Ovary (tissue), 9 donors: ENCODE measurements around the gene PTPN14. TPM values are rescaled to one million over a fixed set of nuclear protein-coding genes. Genes with fewer than 3 reads are reported as not detected.

Experiments used
- DNase-seq, 5 donors: peaks; one replicate each; pipeline ENCODE4 v3.0.0-alpha.2; 2019 to 2020
- H3K27ac ChIP-seq, 2 donors: fragments of 200-600 bp; one replicate each; pipeline versions ENCODE4 v1.5.1 to v1.8.0; 2019 to 2022
- H3K27me3 ChIP-seq: fragments of 200-600 bp; one replicate; pipeline ENCODE4 v1.8.0; 2022
- H3K36me3 ChIP-seq: fragments of 200-600 bp; sonication (generic); one replicate; pipeline ENCODE4 v1.5.1; 2019
- H3K4me1 ChIP-seq: one replicate; pipeline ENCODE4 v1.8.1; 2013; ENCODE audit warnings: mild to moderate bottlenecking, moderate library complexity; ENCODE audit not compliant: insufficient read depth
- H3K4me3 ChIP-seq: fragments of 200-600 bp; sonication (generic); one replicate; pipeline ENCODE4 v1.5.1; 2017
- H3K9me3 ChIP-seq, 2 donors: fragments of 200-600 bp in 1 of 2; sonication (generic) in 1 of 2; one replicate each; pipeline versions ENCODE4 v1.5.1 to v1.8.1; 2013 to 2019; ENCODE audit warnings: mild to moderate bottlenecking in 1 of 2, moderate library complexity in 1 of 2
- EP300 ChIP-seq: sonication (generic); formaldehyde crosslinking; IDR thresholded peaks from one replicate; pipeline ENCODE4 v1.6.1; 2017; ENCODE audit warnings: antibody characterized with exemption
- POLR2A ChIP-seq: fragments of 450-650 bp; IDR thresholded peaks from one replicate; pipeline ENCODE4 v1.6.1; 2017; ENCODE audit warnings: antibody characterized with exemption, mild to moderate bottlenecking, moderate library complexity
- WGBS, 3 donors: extraction: QIAGEN DNeasy Blood & Tissue Kit in 1 of 3; methylation state at CpG; one replicate each; pipeline versions ENCODE4 v1.1.5 to v1.1.7; 2013 to 2017; 5-methylcytosine and 5-hydroxymethylcytosine counted together
- intact Hi-C, 4 donors: fragments of 100-400 bp; cut with DNase I; formaldehyde crosslinking; loops; one replicate each; pipeline versions ENCODE4 v1.11.0 to v1.15.1; 2022 to 2023
- polyA plus RNA-seq, 2 donors: library from polyadenylated mRNA; stranded (reverse); fragments of 200-250 nt in 1 of 2; fragments of 350-450 nt in 1 of 2; fragmentation: Illumina TruSeq in 1 of 2; extraction: RNeasy Lipid Tissue Mini Kit (QIAGEN cat#74804) in 1 of 2; gene quantifications; one replicate each; pipeline ENCODE4 v1.2.3, GENCODE V29; 2013 to 2014
- total RNA-seq, 7 donors: library from RNA; depleted of rRNA in 2 of 7; stranded (reverse); fragments of >200 nt in 2 of 7; fragmentation: NEBNext Ultra II Directional in 3 of 7; extraction: Animal tissue kit (Norgen Biotek cat#: 25700) in 3 of 7; gene quantifications; one replicate each; pipeline versions ENCODE4 v1.1.0 to v1.2.4, GENCODE V29; 2016 to 2023
- TF ChIP-seq, protein P1 (sequence below), 3 donors: fragments of 450-650 bp in 2 of 3; fragments of 200-600 bp in 1 of 3; IDR thresholded peaks; one replicate each; pipeline versions ENCODE4 v1.5.1 to v1.8.0; 2016 to 2022; ENCODE audit warnings: antibody characterized with exemption in 3 of 3, mild to moderate bottlenecking in 1 of 3
- donor health status: DM: no; HTN: no; CAD: no; lungs with moderate emphysema.
- donor health status: DM: no; HTN: no; CAD: no.
- donor health status: Bipolar disorder and iron deficiency.
- donor health status: DM: yes; HTN: yes; CAD: no.
- donor health status: DM: no; HTN: no; CAD: no.
- donor health status: DM: yes; HTN: yes; CAD: no.

Gene PTPN14
- total and polyA plus RNA-seq, 9 donors, result 7.6 to 68.9 (median 41.1) TPM

DNA sequence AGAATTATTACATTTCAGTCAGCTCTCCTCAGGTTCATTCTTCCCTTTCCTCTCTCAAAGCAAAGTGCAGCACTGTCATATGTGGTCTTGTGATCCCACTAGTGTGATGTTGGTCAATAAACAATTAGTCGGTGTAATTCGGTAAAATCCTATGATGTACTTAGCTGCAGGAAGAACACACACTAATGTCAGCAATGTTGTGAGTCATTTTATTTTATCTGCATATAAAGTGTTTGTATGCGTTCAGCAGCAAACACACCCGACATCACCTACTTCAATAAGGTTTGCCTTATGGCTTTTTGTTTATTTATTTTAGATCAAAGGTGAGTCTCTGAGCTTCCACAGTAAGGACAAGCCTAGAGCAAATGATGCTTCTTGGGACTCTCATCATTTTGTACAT, 47.8 kb downstream of the PTPN14 start:
- no peak for DNase-seq
- Histone ChIP-seq H3K4me3 (no peak overlapping the region), H3K9me3 (no peaks in the 10 kb centered on the region), H3K36me3 (no peaks in the 10 kb centered on the region), H3K27ac (no peak overlapping the region), H3K27me3 (no peaks in the 10 kb centered on the region), H3K4me1 (peaks cover 4% of the 10 kb centered on the region)
- intact Hi-C loops, result no loop called here
- 66 to 86% (median 73%) methylated on average over 4 of the region's 4 CpGs for WGBS, 3 donors
- TF ChIP-seq POLR2A (no peak), EP300 (no peak)
- TF ChIP-seq, protein P1, sequence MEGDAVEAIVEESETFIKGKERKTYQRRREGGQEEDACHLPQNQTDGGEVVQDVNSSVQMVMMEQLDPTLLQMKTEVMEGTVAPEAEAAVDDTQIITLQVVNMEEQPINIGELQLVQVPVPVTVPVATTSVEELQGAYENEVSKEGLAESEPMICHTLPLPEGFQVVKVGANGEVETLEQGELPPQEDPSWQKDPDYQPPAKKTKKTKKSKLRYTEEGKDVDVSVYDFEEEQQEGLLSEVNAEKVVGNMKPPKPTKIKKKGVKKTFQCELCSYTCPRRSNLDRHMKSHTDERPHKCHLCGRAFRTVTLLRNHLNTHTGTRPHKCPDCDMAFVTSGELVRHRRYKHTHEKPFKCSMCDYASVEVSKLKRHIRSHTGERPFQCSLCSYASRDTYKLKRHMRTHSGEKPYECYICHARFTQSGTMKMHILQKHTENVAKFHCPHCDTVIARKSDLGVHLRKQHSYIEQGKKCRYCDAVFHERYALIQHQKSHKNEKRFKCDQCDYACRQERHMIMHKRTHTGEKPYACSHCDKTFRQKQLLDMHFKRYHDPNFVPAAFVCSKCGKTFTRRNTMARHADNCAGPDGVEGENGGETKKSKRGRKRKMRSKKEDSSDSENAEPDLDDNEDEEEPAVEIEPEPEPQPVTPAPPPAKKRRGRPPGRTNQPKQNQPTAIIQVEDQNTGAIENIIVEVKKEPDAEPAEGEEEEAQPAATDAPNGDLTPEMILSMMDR (IDR thresholded peaks at IDR 0.05), result no peak

DNA sequence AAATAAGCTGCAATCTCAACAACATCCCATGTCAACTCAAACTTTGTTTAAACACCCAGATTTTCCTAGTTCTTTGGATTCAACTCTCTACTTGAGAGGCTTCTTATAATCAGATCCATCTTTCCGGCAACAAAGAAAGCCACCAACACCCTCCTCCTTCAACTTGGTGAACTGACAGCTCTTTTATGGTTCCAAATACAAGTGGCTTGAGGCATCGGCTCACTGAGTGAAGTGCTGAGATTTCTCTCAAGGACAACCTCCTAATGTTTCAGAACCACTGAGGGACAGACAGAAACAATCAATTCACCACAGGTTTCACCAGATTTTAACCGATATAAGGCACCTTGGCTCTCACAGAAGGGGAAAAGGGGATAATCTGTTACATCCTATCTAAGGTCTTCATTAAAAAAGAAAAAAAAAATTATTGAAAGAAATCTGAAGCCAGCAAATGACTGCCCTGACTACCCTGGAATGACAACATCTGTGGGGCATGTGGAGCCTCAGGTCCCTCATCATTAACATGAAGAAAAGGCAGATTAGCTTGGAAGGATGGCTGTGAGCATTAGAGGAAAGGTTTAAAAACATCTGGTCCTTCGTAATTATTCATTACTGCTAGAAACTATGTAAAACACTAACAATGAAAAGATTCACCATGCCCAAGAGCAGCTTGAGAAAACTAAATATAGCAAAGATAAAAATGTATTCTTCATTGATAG, 50.9 kb downstream of the PTPN14 start:
- Histone ChIP-seq H3K27me3 (no peaks in the 10 kb centered on the region), H3K27ac (no peak overlapping the region), H3K4me3 (no peak overlapping the region), H3K9me3 (no peaks in the 10 kb centered on the region), H3K4me1 (peaks cover 5% of the 10 kb centered on the region), H3K36me3 (no peaks in the 10 kb centered on the region)
- 24 to 61% (median 50%) methylated on average over 4 of the region's 4 CpGs for WGBS, 3 donors
- intact Hi-C loops, result no loop called here
- DNase-seq, result no peak
- TF ChIP-seq EP300 (no peak), POLR2A (no peak)
- TF ChIP-seq, protein P1 (IDR thresholded peaks at IDR 0.05), result no peak

DNA sequence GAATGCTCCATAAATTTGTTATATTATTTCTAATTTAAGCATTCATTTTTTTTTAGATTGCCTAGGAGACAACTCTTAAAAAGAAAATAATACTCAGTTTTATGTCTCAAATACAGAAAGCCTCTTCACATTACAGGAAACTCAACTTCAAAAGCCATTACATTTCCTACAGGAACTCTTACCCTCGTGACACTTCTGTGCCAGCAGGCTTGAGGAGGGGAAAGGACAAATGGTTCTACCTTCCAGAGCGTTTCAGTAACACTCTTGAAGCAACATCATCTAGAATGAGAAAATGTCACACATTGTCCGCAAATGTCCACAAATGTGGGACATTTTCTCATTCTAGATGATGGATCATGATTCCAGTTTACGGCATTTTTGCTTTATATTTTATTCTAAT, 51.7 kb downstream of the PTPN14 start:
- Histone ChIP-seq H3K36me3 (no peaks in the 10 kb centered on the region), H3K9me3 (no peaks in the 10 kb centered on the region), H3K27me3 (no peaks in the 10 kb centered on the region), H3K4me1 (peaks cover 1% of the 10 kb centered on the region), H3K27ac (no peak overlapping the region), H3K4me3 (no peak overlapping the region)
- no peak for DNase-seq
- WGBS, 3 donors, result 77 to 90% (median 77%) methylated on average over 4 of the region's 4 CpGs
- intact Hi-C loops, result no loop called here
- TF ChIP-seq EP300, result no peak
- TF ChIP-seq POLR2A, result no peak

DNA sequence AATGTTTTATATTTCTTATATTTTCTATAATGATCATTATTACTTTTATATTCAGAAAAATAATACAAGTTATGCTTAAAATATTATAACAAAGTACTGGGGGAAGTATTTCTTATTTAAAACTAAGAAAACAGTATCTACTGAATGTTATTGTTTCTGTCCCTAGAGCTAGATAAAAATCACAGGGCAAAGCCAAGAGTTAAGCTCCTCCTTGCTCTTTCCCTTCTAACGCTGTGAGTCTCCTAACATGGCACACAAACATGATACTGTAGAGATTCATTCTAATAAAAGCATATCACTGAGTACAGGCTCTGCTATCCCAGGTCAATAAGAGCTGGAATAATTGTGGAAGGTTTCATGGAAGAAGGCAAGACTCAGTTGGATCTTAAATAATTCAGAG, 53.4 kb downstream of the PTPN14 start:
- Histone ChIP-seq H3K27me3 (no peaks in the 10 kb centered on the region), H3K27ac (no peak overlapping the region), H3K9me3 (no peaks in the 10 kb centered on the region), H3K4me1 (peaks cover 2% of the 10 kb centered on the region), H3K4me3 (no peak overlapping the region), H3K36me3 (no peaks in the 10 kb centered on the region)
- 16 to 45% (median 36%) methylated on average over 1 of the region's 1 CpG for WGBS, 3 donors
- TF ChIP-seq POLR2A, result no peak
- TF ChIP-seq, protein P1 (IDR thresholded peaks at IDR 0.05), result no peak
- DNase-seq, result no peak
- intact Hi-C loops, result no loop called here

DNA sequence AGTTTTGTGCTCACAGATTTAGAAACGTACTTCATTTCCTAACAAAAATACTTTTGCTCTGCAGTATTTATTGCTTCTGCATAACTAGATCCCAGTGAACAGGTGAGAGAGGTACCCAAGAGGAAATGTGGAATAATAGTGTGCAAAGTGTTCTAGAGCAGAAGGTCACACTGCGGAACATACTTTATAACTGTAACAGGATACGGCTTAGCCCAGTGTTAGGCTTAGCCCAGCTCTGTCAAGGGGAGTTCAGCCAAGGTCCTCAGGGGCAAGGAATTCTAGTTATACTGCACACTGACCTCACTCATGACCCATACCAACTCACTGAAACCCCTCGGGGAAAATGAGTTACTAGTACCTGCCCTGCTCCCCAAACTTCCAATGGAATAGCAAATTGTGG, 55.3 kb downstream of the PTPN14 start:
- H3K4me1 ChIP-seq, result peaks cover 4% of the 10 kb centered on the region
- TF ChIP-seq, protein P1 (IDR thresholded peaks at IDR 0.05), result no peak
- no peak for TF ChIP-seq EP300
- TF ChIP-seq POLR2A, result no peak
- no peak overlapping the region for H3K4me3 ChIP-seq
- no peak for DNase-seq
- no peaks in the 10 kb centered on the region for H3K9me3 ChIP-seq
- no peaks in the 10 kb centered on the region for H3K27me3 ChIP-seq
- WGBS, 3 donors, result 74 to 80% (median 75%) methylated on average over 4 of the region's 4 CpGs
- intact Hi-C loops, result no loop called here
- no peak overlapping the region for H3K27ac ChIP-seq
- H3K36me3 ChIP-seq, result no peaks in the 10 kb centered on the region
